Right ventricle myocardium inferior (tissue), 1 donor: ENCODE data around the gene PEX10. TPM values are rescaled to one million over a fixed set of nuclear protein-coding genes. Genes with fewer than 3 reads are reported as not detected.

ENCODE experiments used
- ATAC-seq: fragments of 200-7000 bp; cut with Tn5 transposase; one replicate; pipeline ENCODE4 v1.9.1; 2020; ENCODE audit warnings: mild to moderate bottlenecking, moderate library complexity
- DNase-seq: peaks from one replicate; pipeline ENCODE4 v3.0.0; 2021; ENCODE audit errors: missing footprints
- intact Hi-C: fragments of 100-400 bp; cut with DNase I; formaldehyde crosslinking; loops from one replicate; pipeline ENCODE4 v1.11.0; 2022
- total RNA-seq: library from RNA; stranded (reverse); fragmentation: NEBNext Ultra II Directional; extraction: Animal tissue kit (Norgen Biotek cat#: 25700); gene quantifications from one replicate; pipeline ENCODE4 v1.2.1, GENCODE V29; 2021
- donor health status: DM: no; HTN: yes; CAD: no; lungs with severe emphysema.

PEX10 gene
- total RNA-seq, 1 donor from 2014 or later, result 14.5 TPM

DNA sequence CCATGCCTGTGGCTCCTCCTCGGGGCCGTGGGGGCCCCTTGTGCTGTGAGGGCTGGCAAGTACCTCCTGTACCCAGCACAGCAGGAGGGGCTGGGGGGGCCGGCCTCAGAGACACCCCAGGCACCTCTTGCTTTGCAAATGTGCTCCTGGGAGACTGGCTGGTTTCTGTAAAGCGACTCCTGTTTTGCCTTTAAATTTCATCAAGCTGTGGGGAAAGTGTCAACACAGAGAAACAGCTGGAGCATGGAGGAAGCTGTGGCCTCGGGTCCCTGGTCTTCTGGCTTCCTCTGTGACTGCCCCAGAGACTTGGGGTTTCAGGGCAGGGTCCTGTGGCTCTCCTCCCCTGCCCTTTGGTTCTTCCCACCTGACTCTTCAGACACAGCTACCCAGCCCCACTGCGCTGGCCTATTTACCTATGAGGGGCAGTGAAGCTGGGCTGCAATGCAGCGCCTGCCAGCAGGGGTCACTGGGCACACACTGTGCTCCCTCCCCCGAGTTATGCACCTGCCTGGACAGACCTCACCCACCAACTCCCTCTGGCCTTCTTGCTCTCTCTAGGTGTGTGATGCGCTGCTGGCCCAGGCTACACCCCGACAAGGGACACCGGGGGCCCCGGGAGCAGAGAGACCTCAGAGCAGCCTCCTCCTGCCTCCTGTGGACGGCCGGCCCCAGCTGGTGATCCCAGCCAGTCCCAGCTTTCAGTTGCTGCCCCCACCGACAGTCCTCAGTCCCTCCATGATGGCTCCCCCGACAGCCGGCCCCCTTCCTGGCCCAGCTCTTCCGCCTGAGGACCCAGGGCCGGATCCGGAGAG, 17.6 kb upstream of the PEX10 start:
- DNase-seq (no peak), ATAC-seq (no peak)
- intact Hi-C loops, result no loop called here

DNA sequence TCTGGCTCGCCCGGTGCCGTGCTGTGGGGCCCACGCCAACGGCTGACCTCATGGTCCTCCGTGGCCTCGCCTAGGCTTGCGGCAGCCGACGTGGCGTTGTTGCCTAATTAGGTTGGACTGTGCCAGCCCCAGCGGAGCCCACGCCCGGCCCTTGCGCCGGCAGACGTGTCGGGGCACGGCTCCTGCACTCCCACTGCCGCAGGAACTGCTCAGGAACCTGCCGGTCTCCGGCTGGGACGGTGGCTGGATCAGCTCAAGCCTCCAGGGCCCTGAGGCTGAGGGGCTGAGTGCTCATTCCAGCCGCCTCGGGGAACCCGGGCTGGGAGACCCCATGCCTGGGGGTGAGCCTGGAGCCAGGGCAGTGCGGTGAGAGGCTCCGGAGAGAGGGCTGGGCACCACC, 16.1 kb upstream of the PEX10 start:
- DNase-seq, result no peak
- intact Hi-C loops, result no loop called here
- no peak for ATAC-seq

- no peak for DNase-seq
- ATAC-seq, result no peak
- intact Hi-C loops, result no loop called here
These were observed 15.6 kb upstream of the PEX10 start for GRCh38 chr1:2427976-2428375.

DNA sequence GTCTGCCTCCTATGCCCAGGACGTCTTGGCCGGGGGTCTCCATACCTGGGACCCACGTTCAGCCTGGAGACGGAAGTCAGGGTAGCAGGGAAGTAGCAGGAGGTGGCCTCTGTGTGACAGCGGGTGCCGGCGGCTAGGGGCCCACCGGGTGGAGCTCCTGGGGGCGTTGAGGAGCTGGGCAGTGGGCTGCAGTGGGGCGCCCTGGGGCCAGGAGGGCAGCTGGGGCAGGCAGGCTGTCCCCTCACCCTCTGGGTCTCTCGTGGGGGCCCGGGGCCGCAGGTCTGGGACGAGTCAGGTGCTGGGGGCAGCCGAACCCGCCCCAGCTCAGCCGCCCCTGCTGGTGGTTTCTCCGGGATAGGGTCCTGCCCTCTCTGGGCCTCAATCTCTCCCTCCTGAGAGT, 14.7 kb upstream of the PEX10 start:
- DNase-seq (no peak), ATAC-seq (no peak)
- intact Hi-C loops, result no loop called here

DNA sequence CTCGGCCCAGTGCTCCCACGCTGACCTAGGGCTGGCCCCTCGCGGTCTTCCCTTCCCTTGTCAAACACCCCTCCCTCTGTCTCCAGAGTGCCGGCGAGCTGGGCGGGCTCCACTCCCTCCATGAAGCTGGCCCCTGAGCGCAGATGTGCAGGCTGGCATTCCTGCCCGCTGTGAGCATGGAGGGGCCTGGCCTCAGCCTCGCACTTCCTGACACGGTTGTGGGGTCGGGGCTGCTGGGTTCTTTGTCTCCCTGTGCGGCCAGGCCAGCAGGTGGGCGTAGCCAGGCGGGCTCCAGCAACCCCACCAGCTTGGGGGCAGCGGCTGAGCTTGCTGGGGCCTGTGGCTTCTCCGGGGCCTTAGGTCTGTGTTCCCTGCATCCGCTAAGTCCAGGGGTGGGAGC, 14.2 kb upstream of the PEX10 start:
- DNase-seq (no peak), ATAC-seq (no peak)
- intact Hi-C loops, result no loop called here

GRCh38 chr1:2425892-2426291, 13.5 kb upstream of the PEX10 start:
- DNase-seq, result no peak
- no peak for ATAC-seq
- intact Hi-C loops, result no loop called here

- DNase-seq (no peak), ATAC-seq (no peak)
- intact Hi-C loops, result no loop called here
These were observed 10.2 kb upstream of the PEX10 start for GRCh38 chr1:2422523-2422922.

- no peak for DNase-seq
- intact Hi-C loops, result loop anchor here (10.0 kb wide), 2 partner anchors 225 to 1005 kb away; no protein-coding TSS in a partner anchor
- ATAC-seq, result no peak
These were observed 7.1 kb upstream of the PEX10 start for GRCh38 chr1:2419416-2419815.

DNA sequence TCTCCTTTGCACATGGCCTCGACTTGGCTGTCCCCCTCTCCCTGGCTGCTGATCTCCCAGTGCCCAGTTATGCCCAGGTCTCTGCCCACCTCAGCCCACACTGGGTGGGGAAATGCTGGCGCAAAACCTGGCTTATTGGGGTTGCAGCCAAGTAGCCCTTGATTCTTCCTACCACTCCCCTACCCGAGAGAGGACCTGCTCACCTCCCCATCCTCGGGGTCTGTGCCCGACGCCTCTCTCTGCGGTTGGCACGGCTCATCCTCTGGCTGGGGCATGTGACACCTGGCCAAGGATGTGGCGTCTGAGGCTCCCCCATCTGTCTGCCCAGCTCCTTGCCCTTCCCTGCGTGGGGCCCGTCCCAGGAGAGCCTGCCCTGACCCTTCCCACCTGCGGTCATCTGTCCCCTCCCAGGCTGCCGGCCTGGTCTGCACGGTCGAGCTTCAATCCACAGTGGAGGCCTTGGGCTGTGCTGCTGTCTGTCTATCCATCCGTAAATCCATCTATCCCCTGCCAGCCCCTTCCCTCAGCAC, 6.5 kb upstream of the PEX10 start:
- DNase-seq (no peak), ATAC-seq (no peak)
- intact Hi-C loops, result loop anchor here (10.0 kb wide), 2 partner anchors 226 to 1006 kb away; no protein-coding TSS in a partner anchor

DNA sequence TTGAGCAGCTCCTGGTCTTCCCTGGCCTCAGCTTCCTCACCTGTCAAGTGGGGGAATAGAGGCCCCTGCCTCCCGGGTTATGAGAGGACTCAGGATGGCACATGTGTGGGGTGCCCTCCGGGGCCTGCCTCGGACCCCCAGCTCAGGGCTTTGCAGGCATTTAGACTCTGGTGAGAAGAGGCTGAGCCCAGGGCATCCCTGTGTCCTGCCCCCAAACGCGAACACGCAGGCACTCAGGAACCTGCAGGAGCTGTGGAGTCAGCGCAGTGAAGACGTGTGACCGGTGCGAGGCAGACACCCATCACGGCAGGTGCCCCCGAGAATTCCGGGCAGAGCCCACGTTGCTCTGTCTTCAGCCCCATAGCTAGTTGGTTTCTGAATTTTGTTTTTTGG, 5.5 kb upstream of the PEX10 start:
- intact Hi-C loops, result loop anchor here (10.0 kb wide), 2 partner anchors 227 to 1007 kb away; no protein-coding TSS in a partner anchor
- DNase-seq, result no peak
- no peak for ATAC-seq

DNA sequence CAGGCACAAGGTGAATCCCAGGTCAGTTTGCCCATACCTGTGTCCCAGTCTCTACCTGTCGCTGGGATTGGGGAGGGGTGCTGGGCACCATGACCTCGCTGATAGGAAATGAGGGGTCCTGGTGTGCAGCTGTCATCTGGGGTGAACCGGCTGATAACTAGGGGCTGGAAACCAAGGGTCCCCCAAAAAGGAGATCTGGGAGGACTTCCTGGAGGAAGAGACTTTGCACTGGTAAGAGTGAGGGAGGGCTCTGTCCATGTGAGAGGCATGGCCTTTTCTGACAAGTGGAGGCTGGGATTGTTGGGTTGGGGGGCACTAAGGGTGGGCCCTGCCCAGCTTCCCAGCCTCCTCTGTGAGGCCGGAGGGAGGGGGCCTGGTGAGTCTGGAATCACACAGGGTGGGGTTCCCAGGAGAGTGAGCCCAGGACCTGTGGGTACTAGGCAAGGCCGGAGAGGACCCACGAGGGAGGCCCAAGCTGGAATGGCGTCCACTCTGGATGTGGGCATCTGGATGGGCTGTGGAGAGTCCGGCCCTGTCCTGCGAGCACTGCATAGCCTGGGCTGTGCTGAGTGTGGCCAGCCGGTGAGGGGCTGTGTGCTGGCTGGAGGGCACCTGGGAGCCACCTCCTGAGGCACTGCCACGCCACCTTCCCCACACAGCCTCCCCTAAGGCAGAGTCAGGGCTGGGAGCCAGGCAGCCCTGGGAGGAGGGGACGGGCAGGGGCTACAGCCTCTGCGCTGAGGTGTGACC, 4.9 kb upstream of the PEX10 start:
- ATAC-seq (no peak), DNase-seq (no peak)
- intact Hi-C loops, result loop anchor here (10.0 kb wide), 2 partner anchors 228 to 1008 kb away; no protein-coding TSS in a partner anchor

DNA sequence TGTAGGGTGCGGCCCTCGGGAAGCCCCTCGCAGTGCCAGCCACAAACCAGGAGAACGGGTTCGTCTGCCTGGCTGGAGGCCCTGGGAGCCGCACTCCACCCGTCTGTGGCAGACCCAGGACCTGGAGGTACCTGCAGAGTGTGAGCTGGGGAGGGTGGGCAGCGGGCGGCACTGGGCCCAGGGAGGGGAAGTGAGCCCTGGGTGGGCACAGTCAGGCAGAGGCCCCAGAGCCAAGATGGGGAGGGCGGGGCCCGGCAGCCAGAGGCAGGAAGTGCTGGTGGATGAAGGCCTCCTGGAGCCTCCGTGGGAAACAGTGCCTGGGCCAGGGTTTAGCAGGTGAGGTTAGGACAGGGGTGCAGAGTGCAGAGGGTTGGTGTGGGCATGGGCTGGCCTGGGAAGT, 4.0 kb upstream of the PEX10 start:
- intact Hi-C loops, result loop anchor here (10.0 kb wide), 2 partner anchors 228 to 1008 kb away; no protein-coding TSS in a partner anchor
- ATAC-seq (no peak), DNase-seq (no peak)

GRCh38 chr1:2415801-2416208, 3.4 kb upstream of the PEX10 start:
- intact Hi-C loops, result loop anchor here (2.0 to 10.0 kb wide), 3 partner anchors 229 to 1009 kb away; no protein-coding TSS in a partner anchor
- DNase-seq (no peak), ATAC-seq (no peak)

DNA sequence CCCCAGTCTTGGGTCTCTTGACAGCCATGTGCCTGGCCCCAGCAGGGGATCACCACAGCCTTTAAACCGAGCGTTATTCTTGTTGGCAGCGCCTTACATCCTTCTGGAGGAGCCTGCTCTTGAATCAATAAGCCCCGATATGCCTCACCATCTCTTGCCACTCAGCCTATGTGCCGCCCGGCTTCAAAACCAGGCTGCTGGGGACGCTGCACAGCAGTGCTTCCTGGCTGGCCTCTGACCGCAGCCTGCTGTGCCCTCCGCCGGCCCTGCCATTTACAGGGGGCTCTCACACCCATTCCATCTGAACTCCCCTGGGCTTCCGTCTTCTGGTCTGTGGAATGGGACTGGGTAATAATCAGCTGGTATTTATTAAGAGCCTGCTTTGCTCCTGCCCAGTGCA, 3.0 kb upstream of the PEX10 start:
- intact Hi-C loops, result loop anchor here (2.0 to 10.0 kb wide), 3 partner anchors 229 to 1009 kb away; no protein-coding TSS in a partner anchor
- DNase-seq (no peak), ATAC-seq (no peak)

- intact Hi-C loops, result loop anchor here (1.0 to 10.0 kb wide), 5 partner anchors 113 to 1010 kb away; partner anchors contain the start of gene PANK4
- no peak for ATAC-seq
These were observed 2.1 kb upstream of the PEX10 start for GRCh38 chr1:2414297-2414958.

DNA sequence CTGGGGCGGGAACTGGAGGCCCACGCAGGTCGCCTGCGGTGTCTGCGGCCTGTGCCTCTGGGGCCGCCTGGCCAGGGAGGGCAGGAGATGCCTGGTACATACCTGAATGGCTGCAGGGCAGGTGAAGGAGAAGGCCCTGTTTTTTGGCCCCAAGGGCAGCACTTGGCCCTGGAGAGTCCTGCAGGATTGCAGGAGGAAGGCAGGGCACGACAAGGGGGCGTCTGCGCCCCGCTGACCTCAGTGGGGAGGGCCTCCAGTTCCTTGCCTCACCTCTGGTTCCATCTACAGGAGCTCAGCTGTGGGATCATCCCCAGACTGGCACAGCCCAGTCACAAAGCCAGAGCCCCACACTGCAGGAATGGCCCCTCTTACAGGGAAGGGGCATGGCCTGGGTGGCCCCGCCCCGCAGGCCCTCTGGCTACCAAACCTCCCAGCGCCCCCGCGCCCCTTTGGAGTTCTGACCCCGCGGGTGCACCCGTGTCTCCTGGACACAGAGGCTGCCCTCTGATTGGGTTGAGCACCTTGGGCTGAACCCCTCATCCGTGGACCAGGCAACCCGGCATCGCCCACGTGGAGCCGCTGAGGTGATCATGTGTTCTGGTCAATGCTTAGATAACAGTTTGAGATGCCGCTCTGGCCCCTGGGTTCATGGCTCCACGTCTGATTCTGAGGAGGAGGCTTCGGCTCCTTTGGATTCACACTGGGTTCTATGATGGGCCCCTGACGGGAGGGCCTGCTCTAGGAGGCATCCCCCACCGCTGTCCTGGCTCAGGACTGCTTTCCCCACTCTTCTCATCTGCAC, 1.3 kb upstream of the PEX10 start:
- intact Hi-C loops, result loop anchor here (1.0 to 10.0 kb wide), 5 partner anchors 114 to 1011 kb away; partner anchors contain the start of gene PANK4
- DNase-seq (no peak), ATAC-seq (no peak)

More at GRCh38 chr1:2414297-2414958, 2.1 kb upstream of the PEX10 start:
- DNase-seq, result peak; percentile 89

GRCh38 chr1:2412773-2413494, 570 bp upstream of the PEX10 start:
- DNase-seq (no peak), ATAC-seq (no peak)
- intact Hi-C loops, result loop anchor here (5.0 to 10.0 kb wide), 3 partner anchors 114 to 1012 kb away; partner anchors contain the start of gene PANK4
